WTC11 (cell line): ENCODE measurements around the gene ZNF14.
A peak's percentile ranks its signal among the peaks of the same experiment; 100 is the strongest.

ENCODE experiments used
- ATF1 ChIP-seq: sonication (generic); formaldehyde crosslinking; IDR thresholded peaks from 2 replicates; pipeline ENCODE4 v1.8.1; 2023; ENCODE audit warnings: mild to moderate bottlenecking, moderate library complexity, missing genetic modification reagents
- CREM ChIP-seq: sonication (generic); formaldehyde crosslinking; IDR thresholded peaks from 2 replicates; pipeline ENCODE4 v1.8.1; 2022; ENCODE audit warnings: mild to moderate bottlenecking, missing genetic modification reagents, moderate library complexity
- ETV6 ChIP-seq: sonication (generic); formaldehyde crosslinking; IDR thresholded peaks from 2 replicates; pipeline ENCODE4 v1.8.1; 2022; ENCODE audit warnings: mild to moderate bottlenecking, missing genetic modification reagents
- FOXP1 ChIP-seq: sonication (generic); formaldehyde crosslinking; IDR thresholded peaks from 2 replicates; pipeline ENCODE4 v1.8.0; 2022; ENCODE audit warnings: missing genetic modification reagents, mild to moderate bottlenecking, moderate library complexity, borderline replicate concordance
- NFE2L1 ChIP-seq: sonication (generic); formaldehyde crosslinking; IDR thresholded peaks from 2 replicates; pipeline ENCODE4 v1.8.1; 2023; ENCODE audit warnings: missing genetic modification reagents
- RELA ChIP-seq: sonication (generic); formaldehyde crosslinking; IDR thresholded peaks from 2 replicates; pipeline ENCODE4 v1.8.1; 2022; ENCODE audit warnings: missing genetic modification reagents, mild to moderate bottlenecking, borderline replicate concordance
- TF ChIP-seq, protein P1 (sequence below): fragments of 200-600 bp; IDR thresholded peaks from 2 replicates; pipeline ENCODE4 v1.8.0; 2022; ENCODE audit warnings: antibody characterized with exemption
- TF ChIP-seq, protein P2 (sequence below): sonication (generic); formaldehyde crosslinking; IDR thresholded peaks from 2 replicates; pipeline ENCODE4 v1.8.1; 2022; ENCODE audit warnings: low read depth, missing genetic modification reagents, borderline replicate concordance
- TF ChIP-seq, protein P3 (sequence below): sonication (generic); formaldehyde crosslinking; IDR thresholded peaks from 2 replicates; pipeline ENCODE4 v1.8.1; 2022; ENCODE audit warnings: low read depth, mild to moderate bottlenecking, moderate library complexity, missing genetic modification reagents, borderline replicate concordance
- TF ChIP-seq, protein P4 (sequence below): sonication (generic); formaldehyde crosslinking; IDR thresholded peaks from 2 replicates; pipeline ENCODE4 v1.8.0; 2022; ENCODE audit warnings: mild to moderate bottlenecking, missing genetic modification reagents

DNA sequence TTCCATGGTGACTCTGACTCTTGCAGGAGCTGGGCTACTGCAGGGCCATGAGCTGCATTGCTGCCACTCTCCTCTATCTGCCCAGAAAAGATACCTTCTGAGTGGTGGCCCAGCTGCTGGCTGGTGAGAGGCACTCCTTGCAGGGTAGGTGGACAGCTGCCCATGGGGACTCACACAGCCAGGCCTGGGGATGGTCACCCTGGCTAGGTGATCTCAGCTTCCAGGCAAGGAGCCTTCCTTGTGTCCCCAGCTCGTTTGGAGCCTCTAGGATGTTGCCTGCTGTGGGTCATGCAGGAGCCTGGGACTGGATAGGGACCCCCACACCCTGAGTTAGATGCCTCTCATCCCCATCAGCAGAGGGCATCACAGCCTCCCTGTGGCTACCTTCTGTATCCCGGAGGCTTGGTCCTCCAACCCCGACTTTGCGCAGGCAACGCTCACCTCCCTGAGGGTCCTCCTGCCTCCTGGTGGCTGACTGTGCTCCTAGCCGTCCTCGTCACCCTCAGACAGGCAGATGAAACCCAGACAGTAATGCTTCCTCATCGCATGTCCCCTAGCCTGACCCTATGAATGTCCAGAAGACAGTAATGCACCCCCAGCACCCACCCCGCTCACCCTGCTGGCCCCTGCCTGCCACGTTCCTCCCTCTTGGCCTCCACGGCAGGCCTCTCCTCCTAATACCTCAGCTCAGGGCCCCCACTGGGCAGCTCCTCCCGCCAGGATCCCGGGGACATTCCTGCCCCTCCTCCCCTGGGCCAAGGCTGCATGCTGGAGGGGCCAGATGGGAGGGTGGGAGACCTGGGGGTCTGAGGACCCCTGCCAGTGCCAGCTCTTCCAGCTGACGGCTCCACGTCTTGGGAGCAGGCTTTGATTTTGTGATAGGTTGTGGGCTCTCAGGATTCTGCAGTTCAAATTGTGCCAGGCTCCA is 13.6 kb upstream of the ZNF14 start:
- TF ChIP-seq ETV6 (CRISPR knock-in tag) = no peak
- no peak for TF ChIP-seq ATF1 (CRISPR knock-in tag)
- TF ChIP-seq, protein P1, sequence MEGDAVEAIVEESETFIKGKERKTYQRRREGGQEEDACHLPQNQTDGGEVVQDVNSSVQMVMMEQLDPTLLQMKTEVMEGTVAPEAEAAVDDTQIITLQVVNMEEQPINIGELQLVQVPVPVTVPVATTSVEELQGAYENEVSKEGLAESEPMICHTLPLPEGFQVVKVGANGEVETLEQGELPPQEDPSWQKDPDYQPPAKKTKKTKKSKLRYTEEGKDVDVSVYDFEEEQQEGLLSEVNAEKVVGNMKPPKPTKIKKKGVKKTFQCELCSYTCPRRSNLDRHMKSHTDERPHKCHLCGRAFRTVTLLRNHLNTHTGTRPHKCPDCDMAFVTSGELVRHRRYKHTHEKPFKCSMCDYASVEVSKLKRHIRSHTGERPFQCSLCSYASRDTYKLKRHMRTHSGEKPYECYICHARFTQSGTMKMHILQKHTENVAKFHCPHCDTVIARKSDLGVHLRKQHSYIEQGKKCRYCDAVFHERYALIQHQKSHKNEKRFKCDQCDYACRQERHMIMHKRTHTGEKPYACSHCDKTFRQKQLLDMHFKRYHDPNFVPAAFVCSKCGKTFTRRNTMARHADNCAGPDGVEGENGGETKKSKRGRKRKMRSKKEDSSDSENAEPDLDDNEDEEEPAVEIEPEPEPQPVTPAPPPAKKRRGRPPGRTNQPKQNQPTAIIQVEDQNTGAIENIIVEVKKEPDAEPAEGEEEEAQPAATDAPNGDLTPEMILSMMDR = 0 out of 2 replicates have a peak, but pooled peaks have one; percentile 24
- TF ChIP-seq CREM (CRISPR knock-in tag) = no peak
- no peak for TF ChIP-seq FOXP1
- no peak for TF ChIP-seq RELA (CRISPR knock-in tag)
- TF ChIP-seq, protein P2, sequence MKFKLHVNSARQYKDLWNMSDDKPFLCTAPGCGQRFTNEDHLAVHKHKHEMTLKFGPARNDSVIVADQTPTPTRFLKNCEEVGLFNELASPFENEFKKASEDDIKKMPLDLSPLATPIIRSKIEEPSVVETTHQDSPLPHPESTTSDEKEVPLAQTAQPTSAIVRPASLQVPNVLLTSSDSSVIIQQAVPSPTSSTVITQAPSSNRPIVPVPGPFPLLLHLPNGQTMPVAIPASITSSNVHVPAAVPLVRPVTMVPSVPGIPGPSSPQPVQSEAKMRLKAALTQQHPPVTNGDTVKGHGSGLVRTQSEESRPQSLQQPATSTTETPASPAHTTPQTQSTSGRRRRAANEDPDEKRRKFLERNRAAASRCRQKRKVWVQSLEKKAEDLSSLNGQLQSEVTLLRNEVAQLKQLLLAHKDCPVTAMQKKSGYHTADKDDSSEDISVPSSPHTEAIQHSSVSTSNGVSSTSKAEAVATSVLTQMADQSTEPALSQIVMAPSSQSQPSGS (CRISPR knock-in tag) = no peak
- TF ChIP-seq, protein P3, sequence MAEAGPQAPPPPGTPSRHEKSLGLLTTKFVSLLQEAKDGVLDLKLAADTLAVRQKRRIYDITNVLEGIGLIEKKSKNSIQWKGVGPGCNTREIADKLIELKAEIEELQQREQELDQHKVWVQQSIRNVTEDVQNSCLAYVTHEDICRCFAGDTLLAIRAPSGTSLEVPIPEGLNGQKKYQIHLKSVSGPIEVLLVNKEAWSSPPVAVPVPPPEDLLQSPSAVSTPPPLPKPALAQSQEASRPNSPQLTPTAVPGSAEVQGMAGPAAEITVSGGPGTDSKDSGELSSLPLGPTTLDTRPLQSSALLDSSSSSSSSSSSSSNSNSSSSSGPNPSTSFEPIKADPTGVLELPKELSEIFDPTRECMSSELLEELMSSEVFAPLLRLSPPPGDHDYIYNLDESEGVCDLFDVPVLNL (CRISPR knock-in tag) = no peak
- TF ChIP-seq, protein P4, sequence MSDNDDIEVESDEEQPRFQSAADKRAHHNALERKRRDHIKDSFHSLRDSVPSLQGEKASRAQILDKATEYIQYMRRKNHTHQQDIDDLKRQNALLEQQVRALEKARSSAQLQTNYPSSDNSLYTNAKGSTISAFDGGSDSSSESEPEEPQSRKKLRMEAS = no peak
- no peak for TF ChIP-seq NFE2L1 (CRISPR knock-in tag)
